GM19438 (cell line): ENCODE data around the gene LCN9.
"Not testable (repeated sequence)": the region's sequence is repeated elsewhere in the genome, so short reads cannot be mapped to it uniquely, and the experiment has no call there.

ENCODE experiments used
- ATAC-seq: cut with Tn5 transposase; IDR thresholded peaks from one replicate; pipeline ENCODE4 v1.9.1; 2021; ENCODE audit warnings: low read depth; ENCODE audit not compliant: unreplicated experiment

LCN9 gene

GRCh38 chr9:135644631-135645218, 18.4 kb upstream of the LCN9 start:
- no peak for ATAC-seq

DNA sequence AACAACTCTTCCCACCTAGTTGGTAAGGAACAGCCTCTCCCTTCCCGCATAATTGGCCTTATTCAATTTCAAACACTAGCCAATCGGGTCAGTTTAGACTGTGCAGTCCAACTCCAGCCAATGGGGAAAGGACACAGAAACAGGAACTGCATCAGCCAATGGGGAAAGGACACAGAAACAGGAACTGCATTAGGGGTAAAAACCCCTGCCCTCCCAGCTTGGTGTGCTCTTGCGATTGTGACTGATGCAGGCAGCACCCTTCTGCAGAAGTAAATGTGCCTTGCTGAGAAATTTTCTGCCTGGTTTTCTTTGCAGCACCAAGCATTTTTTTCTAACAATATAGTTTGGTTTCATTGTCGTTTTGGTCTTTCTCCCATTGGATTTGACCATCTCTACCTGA, 15.2 kb upstream of the LCN9 start:
- ATAC-seq, result no peak

GRCh38 chr9:135648494-135649410, 14.4 kb upstream of the LCN9 start:
- no peak for ATAC-seq

DNA sequence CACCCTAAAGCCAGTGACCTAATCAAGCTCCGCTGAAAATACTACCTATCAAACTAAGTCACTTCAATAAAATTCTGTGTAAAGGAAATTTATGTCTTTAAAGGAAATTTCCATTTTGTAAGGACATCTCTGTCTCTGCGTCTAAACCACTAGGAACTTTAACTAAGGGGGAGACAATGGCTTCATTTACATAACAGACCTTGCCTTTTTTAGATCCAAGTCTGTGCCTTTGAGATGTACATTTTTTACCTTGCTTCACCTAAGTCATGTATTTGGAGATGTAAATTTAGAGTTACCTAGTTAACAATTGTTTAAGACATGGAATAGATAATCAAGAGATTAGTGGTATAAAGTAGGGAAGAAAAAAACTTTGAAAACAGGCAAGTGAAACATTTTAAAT, 13.6 kb upstream of the LCN9 start:
- ATAC-seq, result no peak

GRCh38 chr9:135650408-135650807, 12.7 kb upstream of the LCN9 start:
- no peak for ATAC-seq

- no peak for ATAC-seq
Measured at GRCh38 chr9:135655317-135655716, 7.8 kb upstream of the LCN9 start.

GRCh38 chr9:135657416-135657815, 5.7 kb upstream of the LCN9 start:
- no peak for ATAC-seq

DNA sequence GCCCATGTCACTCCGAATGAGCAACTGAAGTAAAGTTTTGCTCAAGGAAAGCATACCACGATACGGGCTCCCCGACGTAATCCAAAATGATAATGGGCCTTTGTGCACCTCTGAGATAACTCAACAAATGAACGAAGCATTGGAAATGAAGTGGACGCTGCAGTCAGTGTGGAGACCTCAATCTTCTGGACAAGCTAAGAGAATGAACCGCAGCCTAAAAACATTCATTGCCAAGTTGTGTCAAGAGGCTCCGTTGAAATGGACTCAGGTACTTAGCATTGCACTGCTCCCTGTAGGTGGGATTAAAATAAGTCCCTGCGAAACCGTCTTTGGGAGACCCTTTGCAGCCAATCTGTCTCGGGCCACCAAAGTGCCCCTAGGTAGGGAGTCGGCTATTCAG, 3.9 kb upstream of the LCN9 start:
- no peak for ATAC-seq

GRCh38 chr9:135660407-135660806, 2.7 kb upstream of the LCN9 start:
- ATAC-seq, result no peak

DNA sequence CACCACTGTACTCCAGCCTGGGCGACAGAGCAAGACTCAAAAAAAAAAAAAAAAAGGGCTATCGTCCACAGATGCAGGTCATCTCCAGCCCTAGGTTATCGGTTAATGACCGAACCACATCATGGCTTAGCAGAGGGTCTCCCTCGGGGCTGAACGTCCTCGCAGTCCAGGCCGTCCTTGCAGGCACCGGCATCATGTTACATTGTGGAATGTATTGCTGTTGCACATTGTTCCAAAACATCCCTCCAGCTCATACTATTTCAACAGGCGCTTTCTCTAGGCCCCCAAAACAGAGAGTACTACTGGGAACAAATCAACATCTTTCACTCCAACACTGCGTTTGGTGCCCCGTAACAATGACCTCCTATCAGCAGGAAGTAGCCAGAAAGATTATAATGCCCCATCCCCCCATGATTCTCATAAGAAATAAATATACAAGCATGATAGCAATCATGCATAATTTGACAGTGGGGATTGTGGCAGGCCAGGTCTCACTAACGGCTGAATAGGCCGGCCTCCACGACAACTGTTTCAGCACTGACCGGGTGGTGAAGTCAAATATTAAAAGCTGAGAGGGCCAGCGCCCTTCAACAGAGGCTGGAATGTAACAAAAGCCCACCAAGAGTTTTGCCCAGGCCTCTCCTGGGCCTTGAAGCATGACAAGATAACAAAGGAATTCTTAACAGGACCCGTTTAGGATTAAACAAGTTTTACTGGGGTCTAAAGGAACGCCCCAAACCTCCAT, 1.1 kb upstream of the LCN9 start:
- ATAC-seq, result no peak

DNA sequence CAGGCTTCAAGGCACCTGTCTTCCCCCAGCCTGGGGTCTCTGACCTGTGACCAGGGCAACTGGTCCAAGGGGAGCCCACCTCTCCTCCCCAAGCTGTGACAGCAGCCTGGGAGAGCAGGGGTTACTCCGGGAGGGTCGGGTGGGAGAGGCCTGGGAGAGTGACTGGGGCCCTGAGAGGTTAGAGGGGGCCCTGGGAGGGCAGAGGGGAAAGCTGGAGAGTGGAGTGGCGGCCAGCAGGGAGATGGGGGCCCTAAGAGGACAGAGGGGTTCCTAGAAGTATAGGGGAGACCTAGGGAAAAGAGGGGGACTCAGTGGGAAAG, 302 bp downstream of the LCN9 start:
- ATAC-seq, result no peak

DNA sequence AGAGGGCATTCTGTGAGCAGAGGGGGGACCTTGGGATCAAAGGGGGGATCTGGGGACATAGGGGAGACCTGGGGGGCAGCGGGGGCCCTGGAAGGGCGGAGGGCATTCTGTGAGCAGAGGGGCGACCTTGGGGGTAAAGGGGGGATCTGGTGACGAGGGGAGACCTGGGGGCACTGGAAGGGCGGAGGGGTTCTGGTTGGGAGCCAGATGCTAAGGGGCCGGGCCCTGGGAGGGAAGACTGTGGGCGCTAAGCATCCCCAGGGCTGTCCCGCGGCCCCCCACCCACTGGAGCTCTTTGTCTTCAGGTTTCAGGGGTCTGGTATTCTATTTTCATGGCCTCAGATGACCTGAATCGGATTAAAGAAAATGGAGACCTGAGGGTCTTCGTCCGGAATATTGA, 748 bp downstream of the LCN9 start:
- ATAC-seq, result no peak

- no peak for ATAC-seq
Measured at GRCh38 chr9:135664266-135664665, 1.2 kb downstream of the LCN9 start.

GRCh38 chr9:135664801-135665794, 2.0 kb downstream of the LCN9 start:
- no peak for ATAC-seq

DNA sequence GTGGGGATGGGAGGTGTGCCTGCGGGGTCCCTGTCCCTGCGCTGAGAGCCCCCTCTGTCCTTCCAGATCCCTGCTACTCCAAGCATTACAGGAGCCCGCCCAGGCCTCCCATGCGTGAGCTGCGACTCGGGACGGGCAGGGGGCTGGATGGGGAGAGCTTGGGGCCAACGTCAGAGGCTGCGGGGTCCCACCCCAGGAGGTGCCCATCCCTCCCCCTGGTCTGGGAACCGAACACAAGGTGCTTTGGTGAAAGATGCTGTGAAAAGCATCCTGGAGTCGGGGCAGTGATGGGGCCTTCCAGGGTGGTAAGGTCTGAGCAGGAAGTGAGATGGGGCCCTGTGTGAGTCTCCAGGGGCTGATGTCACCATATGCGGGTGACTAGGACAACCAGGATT, 2.7 kb downstream of the LCN9 start:
- ATAC-seq, result no peak

- no peak for ATAC-seq
Measured at GRCh38 chr9:135666534-135667462, 3.7 kb downstream of the LCN9 start.

DNA sequence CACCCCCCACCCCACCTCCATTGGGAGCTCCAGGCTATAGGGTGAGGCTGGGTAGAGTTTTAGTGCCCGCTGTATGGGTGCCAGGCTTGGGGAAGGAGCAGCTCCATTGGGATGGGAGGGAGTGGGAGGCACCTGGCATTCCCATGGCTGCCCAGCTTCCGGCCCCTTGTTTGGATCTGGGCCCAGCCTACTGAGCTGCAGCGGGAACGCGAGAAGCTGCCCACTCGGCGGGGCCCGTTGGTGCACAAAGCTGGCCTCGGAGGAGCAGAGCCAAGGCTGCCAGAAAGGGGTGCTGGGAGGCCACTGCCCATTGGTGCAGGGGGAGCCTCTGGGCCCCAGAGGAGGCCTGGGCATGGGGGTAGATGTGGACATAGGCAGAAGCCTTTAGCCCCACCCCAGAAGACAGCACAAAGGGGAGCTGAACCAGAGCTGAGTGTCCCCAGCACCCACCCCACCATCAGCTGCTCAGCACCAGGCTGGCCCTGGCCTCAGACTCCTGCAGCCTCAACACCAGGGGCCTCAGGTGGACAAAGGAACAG, 4.4 kb downstream of the LCN9 start:
- no peak for ATAC-seq

GRCh38 chr9:135669018-135669417, 5.9 kb downstream of the LCN9 start:
- ATAC-seq, result not testable (repeated sequence)

DNA sequence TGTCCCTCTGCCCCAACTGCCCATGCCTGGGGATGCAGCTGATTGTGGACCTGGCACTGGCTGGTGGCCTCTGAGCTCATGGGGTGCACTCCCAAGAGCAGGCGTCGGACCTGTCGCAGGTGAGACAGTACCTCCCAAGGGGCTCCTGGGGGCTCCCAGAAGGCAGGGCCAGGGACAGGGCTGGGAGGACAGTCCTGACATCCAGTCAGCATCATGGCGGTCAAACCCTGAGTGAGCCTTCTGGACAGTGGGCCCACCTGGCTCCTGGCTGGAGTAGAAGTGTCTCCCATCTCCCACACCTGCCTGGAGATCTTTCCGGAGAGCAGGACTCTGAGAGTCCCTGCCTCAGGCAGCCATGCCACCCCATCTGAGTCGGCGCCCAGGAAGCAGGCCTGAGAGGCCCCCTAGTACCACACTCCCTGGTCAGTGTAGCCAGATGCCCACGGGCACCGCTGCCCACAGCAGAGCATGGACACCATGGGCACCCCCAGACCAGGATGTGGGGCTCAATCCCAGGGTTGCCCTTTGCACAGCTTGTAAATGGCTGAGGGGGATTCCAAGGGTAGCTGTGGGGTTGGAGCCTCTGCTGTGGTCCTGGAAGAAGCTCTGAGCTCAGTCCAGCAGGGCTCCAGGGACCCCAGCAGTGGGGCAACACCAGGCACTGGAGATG, 6.6 kb downstream of the LCN9 start:
- ATAC-seq, result no peak
